Measurements from ENCODE around the gene KCNK4. TPM values are rescaled to one million over a fixed set of nuclear protein-coding genes. Genes with fewer than 3 reads are reported as not detected.
"Not testable (repeated sequence)": the region's sequence is repeated elsewhere in the genome, so short reads cannot be mapped to it uniquely, and the experiment has no call there.

Gene KCNK4
- total RNA-seq, 4 donors from 2014 or later, result 0.27 TPM; not detected in 3

DNA sequence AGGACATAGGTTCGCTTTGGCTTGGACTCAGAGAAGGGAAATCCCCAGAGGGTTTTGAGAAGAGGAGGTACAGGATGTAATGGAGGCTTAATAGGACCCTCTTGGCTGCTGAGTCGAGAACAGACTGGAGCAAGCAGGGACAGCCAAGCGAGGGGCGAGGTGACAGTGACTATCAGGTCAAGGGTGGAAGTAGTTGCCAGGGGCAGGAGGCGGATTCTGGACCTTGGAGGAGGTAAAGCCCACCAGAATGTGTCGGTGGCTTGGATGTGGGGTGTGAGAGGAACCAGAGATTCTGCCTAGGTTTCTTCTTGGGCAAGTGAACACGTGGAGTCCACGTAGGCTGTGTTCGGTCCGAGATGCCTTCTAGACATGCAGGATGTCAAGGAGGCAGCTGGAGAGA is 21.8 kb downstream of the KCNK4 start:
- DNase-seq, result no peak
- in situ Hi-C loops (cut with MboI; ENCODE audit: low pct_ligation_motif_present in 1 of 4, low pct_unique_long_range_greater_than_20kb in 1 of 4, low sequenced_read_pairs in 3 of 4), result no loop called here
- TF ChIP-seq, protein P1, sequence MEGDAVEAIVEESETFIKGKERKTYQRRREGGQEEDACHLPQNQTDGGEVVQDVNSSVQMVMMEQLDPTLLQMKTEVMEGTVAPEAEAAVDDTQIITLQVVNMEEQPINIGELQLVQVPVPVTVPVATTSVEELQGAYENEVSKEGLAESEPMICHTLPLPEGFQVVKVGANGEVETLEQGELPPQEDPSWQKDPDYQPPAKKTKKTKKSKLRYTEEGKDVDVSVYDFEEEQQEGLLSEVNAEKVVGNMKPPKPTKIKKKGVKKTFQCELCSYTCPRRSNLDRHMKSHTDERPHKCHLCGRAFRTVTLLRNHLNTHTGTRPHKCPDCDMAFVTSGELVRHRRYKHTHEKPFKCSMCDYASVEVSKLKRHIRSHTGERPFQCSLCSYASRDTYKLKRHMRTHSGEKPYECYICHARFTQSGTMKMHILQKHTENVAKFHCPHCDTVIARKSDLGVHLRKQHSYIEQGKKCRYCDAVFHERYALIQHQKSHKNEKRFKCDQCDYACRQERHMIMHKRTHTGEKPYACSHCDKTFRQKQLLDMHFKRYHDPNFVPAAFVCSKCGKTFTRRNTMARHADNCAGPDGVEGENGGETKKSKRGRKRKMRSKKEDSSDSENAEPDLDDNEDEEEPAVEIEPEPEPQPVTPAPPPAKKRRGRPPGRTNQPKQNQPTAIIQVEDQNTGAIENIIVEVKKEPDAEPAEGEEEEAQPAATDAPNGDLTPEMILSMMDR (IDR thresholded peaks at IDR 0.05), result no peak
- TF ChIP-seq POLR2A (IDR thresholded peaks at IDR 0.05) (no peak), POLR2AphosphoS5 (IDR thresholded peaks at IDR 0.05) (no peak), EP300 (IDR thresholded peaks at IDR 0.05; ENCODE audit: low read depth) (no peak)
- Histone ChIP-seq H3K4me1 (peaks cover 4 to 29% (median 13%) of the 10 kb centered on the region in 4 donors), H3K9me3 (no peaks in the 10 kb centered on the region), H3K36me3 (peaks cover 0 to 11% (median 3%) of the 10 kb centered on the region in 4 donors), H3K4me3 (no peak overlapping the region), H3K27me3 (no peaks in the 10 kb centered on the region), H3K27ac (peak overlapping the region in 3 of 4 donors; percentile 51 to 68 (median 62))
- 83 to 89% methylated on average over 1 to 10 of the region's 10 CpGs for WGBS, 2 donors (ENCODE audit: low coverage in 1 of 2)
- intact Hi-C loops (cut with DNase I; ENCODE audit: low total_unique reads), result no loop called here

DNA sequence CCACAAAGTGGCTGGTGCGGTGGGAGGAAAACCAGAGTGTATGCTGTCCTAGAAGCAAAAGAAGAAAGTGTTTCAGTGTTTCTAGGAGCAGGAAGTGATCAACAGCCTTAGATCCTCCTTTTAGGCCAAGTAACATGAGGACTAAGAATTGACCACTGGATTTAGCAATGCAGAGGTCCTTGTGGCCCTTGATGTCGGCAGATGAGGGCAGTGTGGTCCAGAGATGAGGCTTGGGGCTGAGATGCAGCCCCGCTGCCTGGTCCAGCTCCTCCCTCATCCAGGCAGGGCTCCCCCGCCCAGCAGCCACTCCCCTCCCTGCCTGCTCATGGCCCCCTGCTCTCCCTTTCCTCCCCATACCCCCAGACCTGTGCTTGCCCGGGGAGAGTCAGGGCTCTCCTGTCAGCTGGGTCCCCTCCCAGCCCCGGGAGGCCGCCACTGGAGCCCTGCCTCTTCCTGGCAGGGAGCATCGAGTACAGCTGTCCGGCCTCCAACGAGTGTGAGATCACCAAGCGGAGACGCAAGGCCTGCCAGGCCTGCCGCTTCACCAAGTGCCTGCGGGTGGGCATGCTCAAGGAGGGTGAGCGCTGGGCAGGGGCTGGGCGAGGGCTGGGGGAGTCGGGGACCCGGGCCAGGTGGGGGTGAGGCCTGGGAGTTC is 22.5 kb downstream of the KCNK4 start:
- Histone ChIP-seq H3K4me1 (peaks cover 4 to 28% (median 14%) of the 10 kb centered on the region in 4 donors), H3K36me3 (peaks cover 0 to 11% (median 3%) of the 10 kb centered on the region in 4 donors), H3K27me3 (no peaks in the 10 kb centered on the region), H3K9me3 (no peaks in the 10 kb centered on the region), H3K4me3 (no peak overlapping the region), H3K27ac (peak overlapping the region; percentile 34 to 68 (median 56))
- intact Hi-C loops (cut with DNase I; ENCODE audit: low total_unique reads) (no loop called here), in situ Hi-C loops (cut with MboI; ENCODE audit: low pct_ligation_motif_present in 1 of 4, low pct_unique_long_range_greater_than_20kb in 1 of 4, low sequenced_read_pairs in 3 of 4) (no loop called here)
- TF ChIP-seq POLR2A (IDR thresholded peaks at IDR 0.05), result no peak
- TF ChIP-seq POLR2AphosphoS5 (IDR thresholded peaks at IDR 0.05), result peak in 1 of 3 donors; percentile 23
- DNase-seq, result peak; percentile 47
- WGBS, 2 donors (ENCODE audit: low coverage in 1 of 2), result 67% methylated on average over 1 to 11 of the region's 18 CpGs

DNA sequence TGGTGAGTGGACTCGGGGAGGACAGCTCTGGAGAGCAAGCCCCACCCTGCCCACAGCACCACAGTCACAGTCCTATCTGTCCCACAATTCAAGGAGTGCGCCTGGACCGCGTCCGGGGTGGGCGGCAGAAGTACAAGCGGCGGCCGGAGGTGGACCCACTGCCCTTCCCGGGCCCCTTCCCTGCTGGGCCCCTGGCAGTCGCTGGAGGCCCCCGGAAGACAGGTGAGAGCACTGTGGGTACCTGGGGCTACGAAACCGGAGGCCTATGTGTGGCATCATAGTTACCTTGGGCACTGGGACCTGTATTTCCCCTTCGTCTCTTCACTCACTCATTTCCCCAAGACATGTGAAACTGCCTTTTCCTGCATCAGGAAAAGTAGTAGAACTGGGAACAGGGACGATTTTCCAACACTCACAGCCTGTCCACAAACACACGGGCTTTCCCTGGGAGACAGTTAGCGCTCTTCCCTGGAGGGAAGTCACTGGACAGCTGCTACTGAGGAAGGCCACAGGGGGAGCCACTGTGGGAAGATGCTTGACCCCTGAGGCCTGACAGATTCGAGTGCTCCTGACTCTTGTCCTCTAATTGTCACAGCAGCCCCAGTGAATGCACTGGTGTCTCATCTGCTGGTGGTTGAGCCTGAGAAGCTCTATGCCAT is 23.2 kb downstream of the KCNK4 start:
- H3K4me1 ChIP-seq, result peaks cover 4 to 34% (median 21%) of the 10 kb centered on the region in 4 donors
- WGBS, 2 donors (ENCODE audit: low coverage in 1 of 2), result 68% methylated on average over 18 of the region's 19 CpGs; no CpG with 5 or more reads in 1 of the 2 donors
- DNase-seq, result no peak
- no peaks in the 10 kb centered on the region for H3K27me3 ChIP-seq
- H3K36me3 ChIP-seq, result peaks cover 0 to 11% (median 3%) of the 10 kb centered on the region in 4 donors
- intact Hi-C loops (cut with DNase I; ENCODE audit: low total_unique reads), result no loop called here
- H3K4me3 ChIP-seq, result no peak overlapping the region
- H3K27ac ChIP-seq, result peak overlapping the region; percentile 34 to 68 (median 56)
- no peak for TF ChIP-seq POLR2AphosphoS5 (IDR thresholded peaks at IDR 0.05)
- TF ChIP-seq, protein P1 (IDR thresholded peaks at IDR 0.05), result peak in 1 of 5 experiments; percentile 27
- in situ Hi-C loops (cut with MboI; ENCODE audit: low pct_ligation_motif_present in 1 of 4, low pct_unique_long_range_greater_than_20kb in 1 of 4, low sequenced_read_pairs in 3 of 4), result no loop called here
- no peaks in the 10 kb centered on the region for H3K9me3 ChIP-seq

DNA sequence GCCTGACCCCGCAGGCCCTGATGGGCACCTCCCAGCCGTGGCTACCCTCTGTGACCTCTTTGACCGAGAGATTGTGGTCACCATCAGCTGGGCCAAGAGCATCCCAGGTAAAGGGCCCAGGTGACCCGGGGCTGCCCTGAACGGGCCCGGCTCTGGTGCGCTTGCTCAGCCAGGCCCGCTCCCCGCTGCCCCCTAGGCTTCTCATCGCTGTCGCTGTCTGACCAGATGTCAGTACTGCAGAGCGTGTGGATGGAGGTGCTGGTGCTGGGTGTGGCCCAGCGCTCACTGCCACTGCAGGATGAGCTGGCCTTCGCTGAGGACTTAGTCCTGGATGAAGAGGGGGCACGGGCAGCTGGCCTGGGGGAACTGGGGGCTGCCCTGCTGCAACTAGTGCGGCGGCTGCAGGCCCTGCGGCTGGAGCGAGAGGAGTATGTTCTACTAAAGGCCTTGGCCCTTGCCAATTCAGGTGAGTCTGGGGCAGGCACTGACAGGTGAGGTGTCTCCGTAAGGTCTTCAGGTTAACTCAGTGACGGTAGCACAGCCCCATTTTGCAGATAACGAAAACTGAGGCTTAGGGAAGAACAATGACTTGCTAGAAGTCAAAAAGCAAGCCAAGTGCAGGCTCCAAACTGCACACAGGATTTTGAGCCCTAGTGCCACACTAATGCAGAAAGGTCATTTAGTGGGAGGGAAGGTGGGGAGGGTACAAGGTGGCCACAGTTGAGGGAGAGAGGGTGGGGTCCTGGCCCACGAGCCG is 23.9 kb downstream of the KCNK4 start:
- Histone ChIP-seq H3K4me3 (no peak overlapping the region), H3K36me3 (peaks cover 0 to 11% (median 3%) of the 10 kb centered on the region in 4 donors), H3K27ac (peak overlapping the region in 1 of 4 donors; percentile 62), H3K9me3 (no peaks in the 10 kb centered on the region), H3K4me1 (peaks cover 4 to 41% (median 27%) of the 10 kb centered on the region in 4 donors), H3K27me3 (no peaks in the 10 kb centered on the region)
- intact Hi-C loops (cut with DNase I; ENCODE audit: low total_unique reads) (no loop called here), in situ Hi-C loops (cut with MboI; ENCODE audit: low pct_ligation_motif_present in 1 of 4, low pct_unique_long_range_greater_than_20kb in 1 of 4, low sequenced_read_pairs in 3 of 4) (no loop called here)
- no peak for DNase-seq
- no peak for TF ChIP-seq POLR2A (IDR thresholded peaks at IDR 0.05)
- TF ChIP-seq EP300 (IDR thresholded peaks at IDR 0.05; ENCODE audit: low read depth), result no peak
- no peak for TF ChIP-seq POLR2AphosphoS5 (IDR thresholded peaks at IDR 0.05)
- TF ChIP-seq, protein P1 (IDR thresholded peaks at IDR 0.05), result no peak
- WGBS, 2 donors (ENCODE audit: low coverage in 1 of 2), result 80 to 90% methylated on average over 1 to 16 of the region's 24 CpGs

DNA sequence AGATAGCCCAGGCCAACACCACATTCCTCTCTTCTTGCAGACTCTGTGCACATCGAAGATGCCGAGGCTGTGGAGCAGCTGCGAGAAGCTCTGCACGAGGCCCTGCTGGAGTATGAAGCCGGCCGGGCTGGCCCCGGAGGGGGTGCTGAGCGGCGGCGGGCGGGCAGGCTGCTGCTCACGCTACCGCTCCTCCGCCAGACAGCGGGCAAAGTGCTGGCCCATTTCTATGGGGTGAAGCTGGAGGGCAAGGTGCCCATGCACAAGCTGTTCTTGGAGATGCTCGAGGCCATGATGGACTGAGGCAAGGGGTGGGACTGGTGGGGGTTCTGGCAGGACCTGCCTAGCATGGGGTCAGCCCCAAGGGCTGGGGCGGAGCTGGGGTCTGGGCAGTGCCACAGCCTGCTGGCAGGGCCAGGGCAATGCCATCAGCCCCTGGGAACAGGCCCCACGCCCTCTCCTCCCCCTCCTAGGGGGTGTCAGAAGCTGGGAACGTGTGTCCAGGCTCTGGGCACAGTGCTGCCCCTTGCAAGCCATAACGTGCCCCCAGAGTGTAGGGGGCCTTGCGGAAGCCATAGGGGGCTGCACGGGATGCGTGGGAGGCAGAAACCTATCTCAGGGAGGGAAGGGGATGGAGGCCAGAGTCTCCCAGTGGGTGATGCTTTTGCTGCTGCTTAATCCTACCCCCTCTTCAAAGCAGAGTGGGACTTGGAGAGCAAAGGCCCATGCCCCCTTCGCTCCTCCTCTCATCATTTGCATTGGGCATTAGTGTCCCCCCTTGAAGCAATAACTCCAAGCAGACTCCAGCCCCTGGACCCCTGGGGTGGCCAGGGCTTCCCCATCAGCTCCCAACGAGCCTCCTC is 24.8 kb downstream of the KCNK4 start:
- DNase-seq; H3K9me3 ChIP-seq; H3K27me3 ChIP-seq; in situ Hi-C loops (cut with MboI; ENCODE audit: low pct_ligation_motif_present in 1 of 4, low pct_unique_long_range_greater_than_20kb in 1 of 4, low sequenced_read_pairs in 3 of 4); intact Hi-C loops (cut with DNase I; ENCODE audit: low total_unique reads): not testable (repeated sequence)
- Histone ChIP-seq H3K4me3 (peak overlapping the region in 2 of 4 donors; percentile 71 to 72), H3K27ac (peak overlapping the region; percentile 95 to 99 (median 96)), H3K4me1 (peaks cover 4 to 51% (median 31%) of the 10 kb centered on the region in 4 donors), H3K36me3 (peaks cover 0 to 11% (median 3%) of the 10 kb centered on the region in 4 donors)
- WGBS, 2 donors (ENCODE audit: low coverage in 1 of 2), result 60 to 79% methylated on average over 5 to 20 of the region's 25 CpGs

All from transverse colon (tissue), 4 donors.